DMS 273 (cell line): Measurements from ENCODE around the gene BLMH.

ENCODE experiments used
- DNase-seq: peaks from one replicate; lab custom pipeline; 2025; ENCODE audit not compliant: unreplicated experiment; lab: John Stamatoyannopoulos, UW

Gene BLMH

DNA sequence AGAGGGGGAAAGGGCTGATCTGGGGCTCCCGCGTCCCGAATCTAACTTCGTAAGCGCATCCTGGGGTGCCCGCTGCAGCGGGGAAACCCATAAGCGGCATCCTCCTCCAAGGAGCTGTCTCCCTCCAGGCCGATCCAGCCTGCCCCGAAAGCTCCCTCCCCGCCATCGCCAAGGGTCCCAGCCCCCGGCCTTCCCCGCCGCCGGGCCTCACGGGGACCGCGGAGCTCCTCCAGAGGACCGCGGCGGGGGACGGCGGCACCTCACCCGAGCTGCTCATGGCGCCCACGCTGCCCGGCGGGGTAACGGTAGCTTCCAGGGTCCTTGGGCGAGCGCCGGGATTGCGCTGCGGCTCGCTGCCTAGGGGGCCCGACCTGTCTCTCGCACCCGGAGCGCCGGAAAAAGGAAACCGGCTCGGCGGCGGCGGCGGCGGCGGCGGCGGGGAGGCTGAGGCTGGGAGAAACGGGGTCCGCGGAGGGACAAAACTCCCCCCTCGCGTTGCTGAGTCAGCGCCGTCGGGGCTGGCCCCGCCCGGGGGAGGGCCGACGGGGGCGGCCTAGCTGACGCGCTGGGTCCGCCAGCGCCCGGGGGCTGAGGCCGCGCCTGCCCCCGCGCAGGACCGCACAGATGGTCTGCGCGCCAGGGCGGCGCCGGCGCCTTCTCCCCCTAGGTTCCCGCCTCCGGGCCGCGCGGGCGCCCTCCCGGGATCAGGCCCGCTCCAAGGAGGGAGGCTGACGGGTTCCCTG lies at the start of gene BLMH:
TSS of gene BLMH (minus strand) at position 402 of the 743 bp plus-strand sequence. CDS start at position 277, 125 bp downstream.
- DNase-seq = peak; percentile 97

- DNase-seq = no peak
Observed at GRCh38 chr17:30340801-30341356, 49.1 kb upstream of the BLMH start.

- DNase-seq = no peak
Observed at GRCh38 chr17:30339086-30339485, 47.3 kb upstream of the BLMH start.

- no peak for DNase-seq
Observed at GRCh38 chr17:30337393-30337999, 45.8 kb upstream of the BLMH start.

- DNase-seq = peak; percentile 83
Observed at GRCh38 chr17:30336369-30337171, 44.8 kb upstream of the BLMH start.

DNA sequence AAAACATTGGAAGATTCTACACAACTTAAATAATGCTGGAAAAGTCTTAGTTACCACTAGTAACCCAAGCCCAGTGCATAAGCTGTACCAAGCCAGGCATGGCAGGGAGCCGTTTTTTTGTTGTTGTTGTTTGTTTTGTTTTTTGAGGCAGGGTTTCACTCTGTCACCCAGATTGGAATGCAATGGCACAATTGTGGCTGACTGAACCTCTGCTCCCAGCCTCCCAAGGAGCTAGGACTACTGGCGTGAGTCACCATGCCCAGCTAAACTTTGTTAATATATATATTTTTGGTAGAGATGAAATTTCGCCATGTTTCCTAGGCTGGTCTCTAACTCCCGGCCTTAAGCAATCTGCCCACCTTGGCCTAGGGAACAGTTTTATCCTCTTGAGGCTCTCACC lies 42.7 kb upstream of the BLMH start:
- no peak for DNase-seq

GRCh38 chr17:30333503-30334360 lies 42.0 kb upstream of the BLMH start, which contains the start of gene TMIGD1:
TMIGD1 (minus strand) TSS chr17:30334057; CDS start chr17:30332133, 1,924 bp downstream.
- no peak for DNase-seq

DNA sequence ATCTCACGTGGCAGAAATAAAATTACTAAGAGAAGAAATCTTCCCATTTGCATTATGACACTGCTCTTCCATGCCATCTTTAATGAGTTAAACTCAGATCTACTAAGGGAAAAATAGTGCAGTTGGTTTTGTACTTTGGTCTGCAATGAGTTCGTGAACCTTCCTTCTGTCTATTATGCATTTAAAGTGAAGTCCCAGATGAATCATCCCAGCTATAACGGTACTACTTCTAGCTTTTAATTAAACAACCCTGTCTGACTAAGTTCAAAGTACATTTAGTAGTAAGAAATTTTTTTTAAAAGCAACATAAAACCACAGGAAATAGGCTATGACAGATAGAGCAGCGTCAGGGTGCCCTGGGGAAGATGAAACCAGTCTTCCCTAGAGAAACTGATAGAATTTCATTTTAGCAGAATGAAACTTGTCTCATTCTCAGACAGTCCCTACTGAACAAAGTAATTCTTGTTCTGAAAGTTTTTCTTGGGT lies 40.4 kb upstream of the BLMH start:
- no peak for DNase-seq

DNA sequence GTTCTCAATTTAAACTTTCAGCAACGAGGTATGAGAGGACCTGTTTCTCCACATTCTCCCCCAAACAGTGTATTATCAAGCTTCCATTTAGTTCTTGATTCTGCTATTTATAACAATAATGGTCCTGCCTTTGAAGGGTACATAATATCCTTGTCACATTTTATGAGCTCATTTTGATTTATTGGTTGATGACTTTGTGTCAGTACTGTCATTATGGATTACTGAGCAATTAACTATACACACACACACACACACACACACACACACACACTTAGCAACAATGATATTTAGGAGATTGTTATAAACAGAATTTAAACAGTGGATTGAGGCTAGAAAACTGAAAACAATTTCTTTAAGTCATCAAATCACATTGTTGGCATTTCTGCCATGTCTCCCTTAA lies 35.1 kb upstream of the BLMH start:
- DNase-seq = no peak

GRCh38 chr17:30324723-30325122 lies 33.0 kb upstream of the BLMH start:
- no peak for DNase-seq

GRCh38 chr17:30323895-30324319 lies 32.2 kb upstream of the BLMH start:
- DNase-seq = peak; percentile 16

DNA sequence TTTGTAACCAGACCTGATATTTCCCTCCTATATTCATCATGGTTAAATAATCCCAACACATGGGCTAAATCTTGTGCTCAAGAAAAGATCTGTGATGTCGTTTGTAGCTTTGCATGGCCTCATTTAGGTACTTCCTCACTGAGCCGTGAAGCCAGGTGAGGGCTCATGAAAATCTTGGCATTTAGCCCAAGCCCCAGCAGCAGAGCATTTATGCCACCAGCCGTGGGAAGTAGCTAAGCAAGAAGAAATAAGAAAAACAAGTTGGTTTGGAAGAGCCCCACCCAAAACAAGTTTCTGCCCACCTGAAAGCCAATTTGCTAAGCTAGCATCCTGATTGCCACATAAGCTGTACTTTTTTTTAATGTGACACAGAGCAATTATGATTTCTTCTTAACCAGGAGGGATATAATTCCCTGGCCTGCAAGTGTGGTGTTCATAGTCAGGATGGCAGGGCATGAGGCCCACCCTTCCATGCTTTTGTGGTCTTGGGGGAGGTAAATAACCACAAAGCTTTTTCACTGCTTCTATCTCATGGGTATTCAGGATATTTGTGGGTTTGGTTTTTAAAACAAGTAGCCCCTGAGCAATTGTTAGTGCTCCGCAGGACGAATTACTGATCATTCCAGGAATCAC lies 31.6 kb upstream of the BLMH start:
- DNase-seq = no peak

- DNase-seq = no peak
Observed at GRCh38 chr17:30321314-30321713, 29.6 kb upstream of the BLMH start.

GRCh38 chr17:30318155-30318554 lies 26.4 kb upstream of the BLMH start:
- no peak for DNase-seq

DNA sequence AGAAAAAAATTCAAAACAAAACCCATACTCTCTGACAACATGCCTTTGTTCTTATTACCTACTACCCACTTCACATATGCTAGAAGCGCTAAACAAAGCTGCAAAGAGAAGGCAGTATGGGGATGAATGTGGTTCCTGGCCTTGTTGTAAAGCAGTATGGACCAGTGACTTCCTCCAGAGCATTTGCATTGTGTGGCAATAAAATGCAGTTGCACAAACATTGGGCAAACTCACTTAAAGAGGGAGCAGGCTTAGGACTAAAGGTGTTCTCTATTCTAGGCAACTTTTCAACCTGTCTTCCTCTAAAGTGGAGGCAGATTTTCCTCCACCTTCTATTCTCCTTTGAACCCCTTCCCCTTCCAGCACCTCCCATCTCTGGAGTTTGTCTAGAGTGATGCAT lies 25.0 kb upstream of the BLMH start:
- no peak for DNase-seq

DNA sequence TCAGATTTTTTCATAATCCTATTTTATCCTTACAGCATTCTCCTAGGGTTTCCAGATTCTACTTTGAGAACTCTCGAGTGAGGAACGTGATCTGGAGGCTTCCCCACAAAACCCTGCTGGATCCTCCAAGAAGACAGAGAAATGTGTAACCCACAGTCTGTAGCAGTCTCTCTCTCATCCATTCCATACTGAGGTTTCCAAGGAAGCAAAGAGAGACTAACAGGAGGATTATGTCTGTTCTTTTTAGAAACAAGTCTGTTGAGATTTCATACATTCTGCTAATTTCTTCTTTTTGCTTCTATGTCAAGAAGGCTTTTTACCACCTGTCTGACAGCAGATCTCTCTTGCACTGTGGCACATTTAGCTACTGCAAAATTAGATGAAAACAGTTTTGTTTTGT lies 23.4 kb upstream of the BLMH start:
- no peak for DNase-seq

DNA sequence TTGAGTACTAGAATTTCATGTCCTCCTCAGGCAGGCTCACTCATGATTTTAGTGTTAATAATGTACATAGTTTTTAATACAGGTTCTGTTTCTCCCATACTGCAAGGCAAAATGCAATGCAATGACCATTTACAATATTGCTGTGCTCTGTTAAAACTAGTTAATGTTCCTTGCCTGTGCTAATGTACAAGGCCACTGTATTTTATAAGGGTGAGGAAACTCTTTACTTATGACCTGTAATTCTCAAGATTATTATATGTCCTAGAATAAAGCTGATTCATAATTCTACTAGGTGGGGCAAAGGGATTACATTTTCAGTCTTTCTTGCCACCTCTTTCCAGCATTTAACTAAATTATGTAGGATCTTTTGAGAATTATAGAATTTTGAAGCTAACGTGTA lies 22.7 kb upstream of the BLMH start:
- DNase-seq = no peak

DNA sequence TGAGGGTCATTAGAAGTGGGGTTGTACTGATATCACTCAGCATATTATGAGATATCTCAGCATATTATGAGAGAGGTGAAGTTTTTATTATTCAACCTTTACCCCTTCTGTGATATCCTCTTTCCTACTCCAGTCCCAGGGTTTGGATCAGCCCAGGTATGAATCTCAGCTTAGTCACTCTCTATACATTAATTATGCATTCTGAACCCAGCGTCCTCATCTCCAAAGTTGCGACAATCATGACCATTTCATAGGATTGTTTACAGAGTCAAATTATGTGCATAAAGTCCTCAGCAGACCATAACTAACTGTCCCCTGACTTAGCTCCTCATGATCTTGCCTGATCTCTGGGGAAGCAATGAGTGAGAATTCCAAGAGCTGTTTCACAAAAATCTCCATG lies 20.5 kb upstream of the BLMH start:
- DNase-seq = no peak

GRCh38 chr17:30310562-30310961 lies 18.8 kb upstream of the BLMH start:
- DNase-seq = no peak

DNA sequence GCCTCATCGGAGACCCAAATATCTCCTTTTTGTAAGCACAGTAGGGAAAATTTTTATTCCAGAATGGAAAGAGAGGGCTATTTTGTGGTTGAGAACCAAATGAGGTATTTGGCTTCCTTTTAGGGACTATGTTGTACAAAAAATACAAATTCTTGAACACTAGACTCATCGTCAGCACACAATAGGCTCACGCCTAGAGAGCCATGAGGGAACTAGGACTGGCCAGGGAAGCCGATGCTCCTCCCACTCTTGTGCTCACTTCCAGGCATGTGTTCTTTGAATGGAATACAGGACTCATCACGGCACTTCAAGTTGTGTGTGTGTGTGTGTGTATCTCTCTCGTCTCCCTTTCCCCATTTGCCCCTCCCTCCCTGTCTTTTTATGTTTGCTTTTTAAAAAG lies 17.8 kb upstream of the BLMH start:
- DNase-seq = no peak
